HFF-Myc (cell line): ENCODE results near the gene ROBO1.

ENCODE experiments used
- DNase-seq: peaks from one replicate; pipeline ENCODE4 v3.0.0-alpha.2; 2011; ENCODE audit warnings: low read depth; ENCODE audit errors: extremely low read depth
- H3K4me3 ChIP-seq: replicated peaks from 2 replicates; pipeline ENCODE4 v1.5.1; 2011; ENCODE audit warnings: low read depth, mild to moderate bottlenecking, control low read depth, low read length
- CTCF ChIP-seq: IDR thresholded peaks from 2 replicates; pipeline ENCODE4 v1.5.1; 2012; ENCODE audit warnings: mild to moderate bottlenecking, low read depth, low read length, control low read depth; ENCODE audit errors: missing control alignments

Gene ROBO1

GRCh38 chr3:78846718-78847117 lies 921.1 kb downstream of the ROBO1 start:
- TF ChIP-seq CTCF, result no peak
- peak; percentile 60 for DNase-seq
- no peak overlapping the region for H3K4me3 ChIP-seq

- no peak for DNase-seq
- no peak overlapping the region for H3K4me3 ChIP-seq
- no peak for TF ChIP-seq CTCF
These were observed 922.2 kb downstream of the ROBO1 start for GRCh38 chr3:78845605-78846004.

GRCh38 chr3:78844307-78844706 lies 923.5 kb downstream of the ROBO1 start:
- no peak overlapping the region for H3K4me3 ChIP-seq
- DNase-seq, result no peak
- TF ChIP-seq CTCF, result no peak

GRCh38 chr3:78839693-78840092 lies 928.1 kb downstream of the ROBO1 start:
- H3K4me3 ChIP-seq, result no peak overlapping the region
- TF ChIP-seq CTCF, result no peak
- no peak for DNase-seq

GRCh38 chr3:78838362-78838761 lies 929.4 kb downstream of the ROBO1 start:
- H3K4me3 ChIP-seq, result no peak overlapping the region
- DNase-seq, result no peak
- no peak for TF ChIP-seq CTCF

GRCh38 chr3:78834910-78835309 lies 932.9 kb downstream of the ROBO1 start:
- TF ChIP-seq CTCF, result no peak
- no peak for DNase-seq
- no peak overlapping the region for H3K4me3 ChIP-seq

- H3K4me3 ChIP-seq, result no peak overlapping the region
- TF ChIP-seq CTCF, result no peak
- DNase-seq, result no peak
These were observed 935.0 kb downstream of the ROBO1 start for GRCh38 chr3:78832785-78833204.
